Muscle layer of duodenum (tissue), 2 donors: ENCODE measurements around the gene OR6N2.

Experiments
- H3K27ac ChIP-seq: one replicate; pipeline ENCODE4 v1.7.0; 2013; ENCODE audit warnings: mild to moderate bottlenecking, low read length
- H3K27me3 ChIP-seq: one replicate; pipeline ENCODE4 v1.7.0; 2013; ENCODE audit warnings: low read depth, mild to moderate bottlenecking, control low read depth, low read length
- H3K36me3 ChIP-seq, 2 donors: one replicate each; pipeline ENCODE4 v1.7.0; 2013; ENCODE audit warnings: low read length in 2 of 2, control low read depth in 1 of 2, mild to moderate bottlenecking in 1 of 2; ENCODE audit not compliant: insufficient read depth in 2 of 2, control insufficient read depth in 1 of 2
- H3K4me1 ChIP-seq, 2 donors: one replicate each; pipeline ENCODE4 v1.7.0; 2013; ENCODE audit warnings: low read length in 2 of 2, mild to moderate bottlenecking in 2 of 2, control low read depth in 1 of 2, moderate library complexity in 1 of 2; ENCODE audit not compliant: insufficient read depth in 2 of 2, control insufficient read depth in 1 of 2
- H3K4me3 ChIP-seq, 2 donors: one replicate each; pipeline ENCODE4 v1.7.0; 2013; ENCODE audit warnings: low read length in 2 of 2, low read depth in 1 of 2, mild to moderate bottlenecking in 1 of 2
- H3K9me3 ChIP-seq, 2 donors: one replicate each; pipeline ENCODE4 v1.7.0; 2013; ENCODE audit warnings: low read length in 2 of 2, control low read depth in 1 of 2, mild to moderate bottlenecking in 1 of 2; ENCODE audit not compliant: control insufficient read depth in 1 of 2
- donor health status: healthy.

OR6N2 gene

GRCh38 chr1:158809256-158809655 lies 28.3 kb upstream of the OR6N2 start:
- Histone ChIP-seq H3K27ac (no peak overlapping the region), H3K4me1 (peaks cover 0 to 3% of the 10 kb centered on the region in 2 donors), H3K4me3 (no peak overlapping the region), H3K36me3 (no peaks in the 10 kb centered on the region), H3K27me3 (no peaks in the 10 kb centered on the region), H3K9me3 (no peaks in the 10 kb centered on the region)

- H3K4me1 ChIP-seq, result peaks cover 0 to 3% of the 10 kb centered on the region in 2 donors
- H3K27me3 ChIP-seq, result no peaks in the 10 kb centered on the region
- no peak overlapping the region for H3K4me3 ChIP-seq
- no peaks in the 10 kb centered on the region for H3K9me3 ChIP-seq
- no peaks in the 10 kb centered on the region for H3K36me3 ChIP-seq
- H3K27ac ChIP-seq, result no peak overlapping the region
These were observed 26.0 kb upstream of the OR6N2 start for GRCh38 chr1:158806916-158807536.

DNA sequence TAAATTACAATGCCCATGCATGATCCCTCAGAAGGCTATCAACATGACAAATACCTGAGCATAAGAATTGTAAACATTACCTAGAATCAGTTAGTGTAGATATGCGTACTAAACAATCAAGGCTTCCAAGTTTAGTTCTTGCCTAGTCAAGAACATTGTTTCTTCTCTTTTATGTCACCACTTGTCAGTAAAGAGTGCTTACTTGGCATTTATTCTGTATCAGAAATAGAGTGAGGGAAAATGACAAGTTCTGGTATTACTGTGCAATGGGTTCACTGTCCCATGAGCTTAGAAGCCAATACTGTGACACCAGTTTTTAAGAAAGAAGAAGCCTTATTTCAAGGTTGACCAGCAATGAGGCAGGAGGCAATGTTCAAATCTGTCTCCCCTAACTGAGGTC lies 22.7 kb upstream of the OR6N2 start:
- Histone ChIP-seq H3K36me3 (no peaks in the 10 kb centered on the region), H3K4me1 (peaks cover 0 to 3% of the 10 kb centered on the region in 2 donors), H3K4me3 (no peak overlapping the region), H3K27me3 (no peaks in the 10 kb centered on the region), H3K9me3 (no peaks in the 10 kb centered on the region), H3K27ac (no peak overlapping the region)

DNA sequence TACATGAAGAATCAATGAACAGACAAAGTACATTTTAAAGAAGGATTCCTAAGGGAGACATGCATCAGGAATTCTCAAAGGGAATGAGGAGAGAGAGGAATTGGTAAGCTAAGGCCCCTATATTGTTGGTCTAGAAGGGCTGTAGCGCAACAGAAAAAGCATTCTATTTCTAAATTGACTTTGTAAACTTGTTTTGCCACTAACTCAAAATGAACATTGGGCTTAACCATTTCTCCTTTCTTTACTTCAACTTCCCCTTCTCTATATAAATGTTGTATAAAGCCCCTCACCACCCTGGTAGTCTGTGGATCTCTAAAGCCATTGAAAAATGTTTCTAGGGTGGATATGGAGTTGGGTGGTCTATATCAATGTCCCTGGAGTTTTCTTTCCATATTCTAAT lies 20.4 kb upstream of the OR6N2 start:
- Histone ChIP-seq H3K27ac (no peak overlapping the region), H3K9me3 (no peaks in the 10 kb centered on the region), H3K27me3 (no peaks in the 10 kb centered on the region), H3K4me3 (no peak overlapping the region), H3K4me1 (no peaks in the 10 kb centered on the region), H3K36me3 (no peaks in the 10 kb centered on the region)

DNA sequence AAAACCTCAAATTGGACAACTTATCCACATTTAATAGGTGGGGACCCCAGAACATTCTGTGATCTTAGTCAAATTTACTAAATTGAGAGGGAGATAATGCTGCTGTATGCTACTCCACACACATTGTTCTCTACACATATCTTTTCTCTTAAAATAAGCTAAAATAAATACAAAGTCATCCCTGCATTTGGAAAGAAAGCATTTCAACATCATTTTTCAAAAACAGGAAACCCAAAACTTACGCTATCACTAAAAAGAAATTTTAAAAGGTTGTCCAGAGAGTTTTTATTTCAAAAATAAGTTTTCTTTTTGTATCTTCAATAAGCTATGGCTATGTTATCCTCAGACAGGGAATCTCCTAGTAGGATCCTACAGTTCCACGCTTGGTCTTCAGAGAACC lies 19.5 kb upstream of the OR6N2 start:
- Histone ChIP-seq H3K27ac (no peak overlapping the region), H3K4me3 (no peak overlapping the region), H3K9me3 (no peaks in the 10 kb centered on the region), H3K4me1 (no peaks in the 10 kb centered on the region), H3K27me3 (no peaks in the 10 kb centered on the region), H3K36me3 (no peaks in the 10 kb centered on the region)

DNA sequence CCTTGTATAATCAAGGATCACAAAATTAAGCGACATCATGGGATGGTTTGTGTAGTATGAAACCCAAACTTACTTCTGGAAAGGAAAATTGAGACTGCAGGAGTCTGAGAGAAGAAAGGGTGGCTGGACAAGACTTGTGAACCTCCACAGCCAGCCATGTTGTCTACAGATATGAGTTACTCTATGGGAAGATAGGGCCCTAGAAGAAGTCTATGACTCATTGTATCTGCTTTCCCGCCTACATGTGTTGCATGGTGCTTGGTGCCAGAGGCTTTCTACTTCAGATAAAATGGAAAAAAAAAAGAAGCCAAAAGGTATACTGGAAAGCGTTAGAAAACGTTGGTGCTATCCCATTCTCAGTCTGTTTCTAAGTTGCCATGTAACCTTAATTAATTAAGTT lies 18.7 kb upstream of the OR6N2 start:
- Histone ChIP-seq H3K27ac (no peak overlapping the region), H3K36me3 (no peaks in the 10 kb centered on the region), H3K9me3 (no peaks in the 10 kb centered on the region), H3K4me3 (no peak overlapping the region), H3K4me1 (no peaks in the 10 kb centered on the region), H3K27me3 (no peaks in the 10 kb centered on the region)

- no peaks in the 10 kb centered on the region for H3K36me3 ChIP-seq
- no peak overlapping the region for H3K27ac ChIP-seq
- H3K27me3 ChIP-seq, result no peaks in the 10 kb centered on the region
- no peaks in the 10 kb centered on the region for H3K4me1 ChIP-seq
- H3K9me3 ChIP-seq, result no peaks in the 10 kb centered on the region
- H3K4me3 ChIP-seq, result no peak overlapping the region
These were observed 17.5 kb upstream of the OR6N2 start for GRCh38 chr1:158798531-158798930.

GRCh38 chr1:158794247-158794646 lies 13.2 kb upstream of the OR6N2 start:
- no peaks in the 10 kb centered on the region for H3K36me3 ChIP-seq
- H3K27me3 ChIP-seq, result no peaks in the 10 kb centered on the region
- H3K9me3 ChIP-seq, result no peaks in the 10 kb centered on the region
- no peak overlapping the region for H3K27ac ChIP-seq
- no peak overlapping the region for H3K4me3 ChIP-seq
- no peaks in the 10 kb centered on the region for H3K4me1 ChIP-seq

DNA sequence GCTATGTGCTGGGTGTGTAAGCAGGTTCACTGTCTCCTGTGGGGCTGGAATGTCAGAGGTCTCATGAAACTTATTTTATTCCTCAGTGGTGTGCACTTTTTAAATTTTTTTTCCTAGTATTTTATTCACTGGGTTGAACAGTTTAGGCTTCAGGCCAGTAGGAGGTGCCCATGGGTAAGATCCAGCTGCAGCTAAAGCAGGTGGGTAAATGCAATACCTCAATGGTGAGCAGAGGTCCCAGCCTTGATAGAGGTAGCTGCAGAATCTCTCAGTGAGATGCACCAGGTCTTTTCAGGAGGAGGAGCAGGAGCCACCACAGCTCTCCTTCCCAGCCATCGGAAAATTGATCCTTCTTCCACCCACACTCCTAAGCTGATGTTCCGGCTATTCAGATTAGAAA lies 12.6 kb upstream of the OR6N2 start:
- H3K9me3 ChIP-seq, result no peaks in the 10 kb centered on the region
- no peak overlapping the region for H3K27ac ChIP-seq
- H3K4me1 ChIP-seq, result no peaks in the 10 kb centered on the region
- H3K4me3 ChIP-seq, result no peak overlapping the region
- no peaks in the 10 kb centered on the region for H3K27me3 ChIP-seq
- H3K36me3 ChIP-seq, result no peaks in the 10 kb centered on the region

GRCh38 chr1:158771950-158772866 lies 8.8 kb downstream of the OR6N2 start, which contains the start of gene OR6N1:
TSS of gene OR6N1 (minus strand) at chr1:158772195. CDS start at chr1:158766682, 5,513 bp downstream.
- Histone ChIP-seq H3K4me1 (no peaks in the 10 kb centered on the region), H3K9me3 (no peaks in the 10 kb centered on the region), H3K36me3 (no peaks in the 10 kb centered on the region), H3K4me3 (no peak within 1 kb of the TSS), H3K27me3 (no peaks in the 10 kb centered on the region), H3K27ac (no peak within 1 kb of the TSS)

DNA sequence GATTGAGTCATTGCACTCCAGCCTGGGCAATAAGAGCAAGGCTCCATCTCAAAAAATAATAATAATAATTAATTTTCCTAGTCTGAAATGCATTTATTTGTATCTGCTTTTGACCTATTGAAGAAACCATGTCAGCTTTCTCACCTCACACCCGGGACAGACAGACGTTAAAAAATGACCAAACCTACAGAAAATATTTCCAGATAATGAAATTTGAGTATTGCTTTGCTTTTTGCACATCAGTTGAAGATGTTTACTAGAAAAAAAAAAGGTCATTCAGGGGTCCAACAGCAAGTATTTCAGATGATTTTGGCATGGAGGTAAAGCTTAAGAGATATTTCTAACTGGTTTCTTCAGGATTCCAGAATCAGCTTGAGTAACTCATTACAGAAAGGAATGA lies 26.6 kb downstream of the OR6N2 start, which contains the start of gene OR6K6:
Gene OR6K6, plus strand, starts transcription at position 301 of the 400 bp plus-strand sequence. CDS start 168 bp downstream, outside the sequence.
- Histone ChIP-seq H3K27ac (no peak within 1 kb of the TSS), H3K27me3 (no peaks in the 10 kb centered on the region), H3K4me3 (no peak within 1 kb of the TSS), H3K36me3 (no peaks in the 10 kb centered on the region), H3K4me1 (no peaks in the 10 kb centered on the region), H3K9me3 (no peaks in the 10 kb centered on the region)
